ENCODE data around the gene VCL. TPM values are rescaled to one million over a fixed set of nuclear protein-coding genes. Genes with fewer than 3 reads are reported as not detected.

VCL gene
- total RNA-seq, 2 donors from 2014 or later: 12.2 to 19.2 TPM

DNA sequence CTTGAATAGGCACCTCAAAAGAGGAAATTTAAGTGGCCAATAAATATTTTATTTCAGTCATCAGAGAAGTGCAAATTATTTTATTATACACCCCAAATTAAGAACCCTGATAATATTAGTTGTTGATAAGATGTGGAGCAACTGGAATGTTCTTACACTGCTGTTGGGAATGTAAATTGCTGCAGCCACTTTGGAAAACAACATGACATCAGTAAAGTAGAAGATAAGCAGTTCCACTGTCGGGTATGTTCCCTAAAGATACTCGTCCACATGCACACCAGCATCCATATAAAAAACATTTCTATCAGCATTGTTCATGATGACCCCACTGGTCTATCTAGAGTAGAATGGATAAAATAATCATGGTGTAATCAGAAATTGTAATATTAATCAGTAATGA is 46.5 kb downstream of the VCL start:
- H3K4me3 Mint-ChIP-seq: no peak overlapping the region
- ATAC-seq (replicated peaks in 1 of 2): no peak

DNA sequence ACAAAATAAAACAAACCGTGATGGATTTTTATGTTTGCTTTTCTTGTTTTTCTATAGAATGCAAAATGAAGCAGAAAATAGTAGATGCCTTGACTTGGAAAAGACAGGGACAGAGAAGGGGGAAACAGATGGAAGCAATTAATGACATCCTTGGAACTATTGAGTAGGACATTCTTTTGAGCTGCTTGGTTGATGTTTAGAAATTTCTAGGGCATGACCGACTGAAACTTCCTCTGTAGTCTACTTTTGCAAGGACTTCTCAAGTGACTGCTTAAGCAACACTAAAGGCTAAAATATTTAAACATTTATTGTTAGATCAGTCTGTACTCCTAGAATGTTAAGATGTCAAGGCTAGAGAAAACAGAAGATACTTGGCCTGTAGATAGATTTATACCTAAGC is 49.4 kb downstream of the VCL start:
- DNase-seq (no peak), ATAC-seq (replicated peaks in 1 of 2) (no peak)
- H3K36me3 Mint-ChIP-seq (ENCODE audit: insufficient read depth in 2 of 2): peaks cover 0 to 1% of the 10 kb centered on the region in 2 donors
- H3K27ac Mint-ChIP-seq: no peak overlapping the region
- H3K4me1 Mint-ChIP-seq (ENCODE audit: low read depth): no peaks in the 10 kb centered on the region
- no peaks in the 10 kb centered on the region for H3K9me3 Mint-ChIP-seq
- H3K27me3 Mint-ChIP-seq (ENCODE audit: low read depth): no peaks in the 10 kb centered on the region
- H3K4me3 Mint-ChIP-seq: no peak overlapping the region

More for the DNA sequence above, 46.5 kb downstream of the VCL start:
- Mint-ChIP-seq H3K4me1 (ENCODE audit: low read depth) (peaks cover 14% of the 10 kb centered on the region), H3K36me3 (ENCODE audit: insufficient read depth in 2 of 2) (peaks cover 0 to 1% of the 10 kb centered on the region in 2 donors), H3K9me3 (no peaks in the 10 kb centered on the region), H3K27me3 (ENCODE audit: low read depth) (no peaks in the 10 kb centered on the region), H3K27ac (no peak overlapping the region)
- no peak for DNase-seq

DNA sequence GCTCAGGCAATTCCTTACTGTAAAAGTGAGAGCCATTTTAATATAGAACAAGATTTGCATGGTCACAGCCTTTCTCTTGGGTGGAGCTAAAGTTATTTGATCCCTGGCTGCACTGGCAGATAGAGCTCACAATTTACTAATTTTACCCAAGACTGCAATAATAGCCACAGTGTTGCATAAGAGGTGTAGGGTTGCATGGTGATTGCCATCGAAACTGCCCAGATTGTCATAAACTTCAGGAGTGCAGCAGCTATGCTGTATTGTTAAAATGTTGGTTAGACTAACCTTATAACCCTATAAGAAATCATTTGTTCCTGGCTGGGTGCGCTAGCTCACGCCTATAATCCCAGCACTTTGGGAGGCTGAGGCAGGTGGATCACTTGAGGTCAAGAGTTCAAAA is 50.0 kb downstream of the VCL start:
- H3K27ac Mint-ChIP-seq: no peak overlapping the region
- ATAC-seq (replicated peaks in 1 of 2) (no peak), DNase-seq (no peak)
- H3K9me3 Mint-ChIP-seq: no peaks in the 10 kb centered on the region
- no peaks in the 10 kb centered on the region for H3K27me3 Mint-ChIP-seq (ENCODE audit: low read depth)
- peaks cover 0 to 1% of the 10 kb centered on the region in 2 donors for H3K36me3 Mint-ChIP-seq (ENCODE audit: insufficient read depth in 2 of 2)
- no peak overlapping the region for H3K4me3 Mint-ChIP-seq
- H3K4me1 Mint-ChIP-seq (ENCODE audit: low read depth): peaks cover under 1% of the 10 kb centered on the region

- ATAC-seq (replicated peaks in 1 of 2) (no peak), DNase-seq (no peak)
- no peak overlapping the region for H3K4me3 Mint-ChIP-seq
- H3K27ac Mint-ChIP-seq: no peak overlapping the region
- H3K4me1 Mint-ChIP-seq (ENCODE audit: low read depth): peaks cover 6% of the 10 kb centered on the region
- H3K27me3 Mint-ChIP-seq (ENCODE audit: low read depth): no peaks in the 10 kb centered on the region
- H3K9me3 Mint-ChIP-seq: no peaks in the 10 kb centered on the region
- H3K36me3 Mint-ChIP-seq (ENCODE audit: insufficient read depth in 2 of 2): peaks cover 0 to 1% of the 10 kb centered on the region in 2 donors
These were observed 50.5 kb downstream of the VCL start for GRCh38 chr10:74048433-74048832.

DNA sequence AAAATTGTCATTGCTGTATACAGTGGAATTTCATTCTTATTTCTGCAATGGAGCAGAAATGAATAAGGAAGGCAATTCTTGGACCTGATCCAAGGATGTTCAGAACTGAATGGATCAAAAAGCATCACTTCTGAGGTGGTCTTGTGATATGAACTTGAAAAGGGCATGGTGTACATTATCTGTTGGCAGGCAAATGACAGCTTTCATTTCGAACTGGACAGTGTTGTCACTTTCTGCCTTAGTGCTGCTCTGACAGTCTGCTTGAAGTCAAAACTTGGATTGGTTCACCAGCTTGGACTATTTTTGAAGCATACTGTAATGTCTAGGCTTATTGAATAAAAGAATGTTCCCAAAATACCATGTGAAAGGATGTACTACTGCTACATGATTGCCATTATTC is 52.0 kb downstream of the VCL start:
- H3K27me3 Mint-ChIP-seq (ENCODE audit: low read depth): no peaks in the 10 kb centered on the region
- no peaks in the 10 kb centered on the region for H3K36me3 Mint-ChIP-seq (ENCODE audit: insufficient read depth in 2 of 2)
- ATAC-seq (replicated peaks in 1 of 2) (no peak), DNase-seq (no peak)
- H3K27ac Mint-ChIP-seq: no peak overlapping the region
- H3K4me3 Mint-ChIP-seq: no peak overlapping the region
- H3K9me3 Mint-ChIP-seq: no peaks in the 10 kb centered on the region
- H3K4me1 Mint-ChIP-seq (ENCODE audit: low read depth): peaks cover 9% of the 10 kb centered on the region

GRCh38 chr10:74050653-74051052 is 52.7 kb downstream of the VCL start:
- Mint-ChIP-seq H3K4me1 (ENCODE audit: low read depth) (peaks cover 12% of the 10 kb centered on the region), H3K27ac (no peak overlapping the region), H3K4me3 (no peak overlapping the region), H3K9me3 (no peaks in the 10 kb centered on the region), H3K27me3 (ENCODE audit: low read depth) (no peaks in the 10 kb centered on the region), H3K36me3 (ENCODE audit: insufficient read depth in 2 of 2) (no peaks in the 10 kb centered on the region)
- no peak for ATAC-seq (replicated peaks in 1 of 2)
- DNase-seq: no peak

GRCh38 chr10:74051736-74052342 is 53.9 kb downstream of the VCL start:
- no peak for DNase-seq
- H3K4me1 Mint-ChIP-seq (ENCODE audit: low read depth): peaks cover 23% of the 10 kb centered on the region
- H3K27me3 Mint-ChIP-seq (ENCODE audit: low read depth): no peaks in the 10 kb centered on the region
- ATAC-seq (replicated peaks in 1 of 2): no peak
- no peak overlapping the region for H3K4me3 Mint-ChIP-seq
- no peaks in the 10 kb centered on the region for H3K36me3 Mint-ChIP-seq (ENCODE audit: insufficient read depth in 2 of 2)
- no peaks in the 10 kb centered on the region for H3K9me3 Mint-ChIP-seq
- peak overlapping the region; percentile 33 for H3K27ac Mint-ChIP-seq

GRCh38 chr10:74052994-74053393 is 55.1 kb downstream of the VCL start:
- Mint-ChIP-seq H3K4me1 (ENCODE audit: low read depth) (peaks cover 28% of the 10 kb centered on the region), H3K36me3 (ENCODE audit: insufficient read depth in 2 of 2) (no peaks in the 10 kb centered on the region), H3K9me3 (no peaks in the 10 kb centered on the region), H3K27ac (no peak overlapping the region), H3K4me3 (no peak overlapping the region), H3K27me3 (ENCODE audit: low read depth) (no peaks in the 10 kb centered on the region)
- DNase-seq: no peak
- no peak for ATAC-seq (replicated peaks in 1 of 2)

DNA sequence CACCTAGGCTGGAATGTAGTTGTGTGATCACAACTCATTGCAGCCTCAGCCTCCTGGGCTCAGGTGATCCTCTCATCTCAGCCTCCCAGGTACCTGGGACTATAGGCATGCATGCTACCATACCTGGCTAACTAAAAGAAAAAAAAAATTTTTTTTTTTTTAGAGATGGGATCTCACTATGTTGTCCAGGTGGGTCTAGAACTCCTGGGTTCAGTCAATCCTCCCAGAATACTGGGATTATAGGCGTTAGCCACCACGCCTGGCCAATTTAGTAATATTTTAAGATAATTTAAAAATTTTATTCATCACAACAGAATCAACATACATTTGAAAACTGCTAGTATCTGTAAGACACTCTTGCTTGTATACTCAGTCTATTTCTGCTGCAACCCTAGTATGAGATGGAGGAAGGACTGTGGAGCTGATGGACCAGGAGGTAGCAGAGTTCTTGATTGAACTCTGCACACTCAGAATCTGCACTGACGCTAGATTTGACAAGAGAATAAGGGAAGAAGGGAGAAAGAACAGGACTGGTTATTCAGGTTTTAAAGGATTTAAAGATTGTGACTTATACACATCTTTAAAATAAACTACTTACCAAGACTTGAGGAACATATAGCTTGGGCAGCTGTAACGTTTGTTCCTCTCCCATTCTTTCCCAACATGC is 57.6 kb downstream of the VCL start:
- peaks cover 38% of the 10 kb centered on the region for H3K4me1 Mint-ChIP-seq (ENCODE audit: low read depth)
- no peaks in the 10 kb centered on the region for H3K36me3 Mint-ChIP-seq (ENCODE audit: insufficient read depth in 2 of 2)
- H3K4me3 Mint-ChIP-seq: peak overlapping the region in 1 of 2 donors; percentile 75
- ATAC-seq (replicated peaks in 1 of 2) (peak; percentile 7 to 22), DNase-seq (no peak)
- H3K27me3 Mint-ChIP-seq (ENCODE audit: low read depth): no peaks in the 10 kb centered on the region
- peak overlapping the region; percentile 67 for H3K27ac Mint-ChIP-seq
- H3K9me3 Mint-ChIP-seq: no peaks in the 10 kb centered on the region

DNA sequence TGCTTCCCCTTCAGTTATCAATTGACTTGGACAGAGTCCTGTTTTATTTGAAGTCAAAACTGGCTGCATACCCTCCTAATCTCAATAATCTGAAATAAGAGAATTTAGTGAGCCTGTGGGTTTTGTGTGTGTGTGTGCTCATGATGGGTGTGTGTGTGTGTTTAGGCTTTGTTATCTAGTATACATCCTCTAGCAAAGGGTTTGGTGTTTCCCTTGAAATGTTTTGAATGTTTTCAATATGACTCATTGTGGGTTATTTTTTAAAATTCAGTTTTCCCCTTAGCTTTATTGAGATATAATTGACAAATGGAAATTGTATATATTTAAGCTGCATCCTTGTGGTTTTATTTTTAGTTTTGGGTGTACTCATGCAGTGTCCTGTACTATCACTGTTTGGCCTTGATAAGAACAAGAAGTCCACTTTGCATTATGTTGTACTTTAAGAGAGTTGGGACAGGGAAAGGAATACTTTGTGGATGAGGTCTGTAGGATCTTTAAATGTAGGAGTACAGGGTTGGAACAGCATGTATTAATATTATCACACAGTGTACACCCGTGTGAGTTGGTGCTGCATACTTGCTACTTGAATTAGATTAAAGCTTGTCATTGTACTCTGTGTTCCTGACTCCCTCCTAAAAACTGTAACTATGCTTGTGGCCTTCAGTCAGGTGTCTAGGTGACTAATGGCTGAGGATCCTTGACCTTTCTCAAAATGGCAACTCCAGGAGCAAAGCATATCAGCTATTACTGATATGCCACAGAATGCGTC is 58.3 kb downstream of the VCL start:
- peak overlapping the region; percentile 67 for H3K27ac Mint-ChIP-seq
- DNase-seq (peak; percentile 19 to 24), ATAC-seq (replicated peaks in 1 of 2) (peak; percentile 89 to 90)
- H3K4me1 Mint-ChIP-seq (ENCODE audit: low read depth): peaks cover 38% of the 10 kb centered on the region
- no peaks in the 10 kb centered on the region for H3K9me3 Mint-ChIP-seq
- no peaks in the 10 kb centered on the region for H3K27me3 Mint-ChIP-seq (ENCODE audit: low read depth)
- H3K36me3 Mint-ChIP-seq (ENCODE audit: insufficient read depth in 2 of 2): no peaks in the 10 kb centered on the region
- H3K4me3 Mint-ChIP-seq: peak overlapping the region; percentile 50 to 75

DNA sequence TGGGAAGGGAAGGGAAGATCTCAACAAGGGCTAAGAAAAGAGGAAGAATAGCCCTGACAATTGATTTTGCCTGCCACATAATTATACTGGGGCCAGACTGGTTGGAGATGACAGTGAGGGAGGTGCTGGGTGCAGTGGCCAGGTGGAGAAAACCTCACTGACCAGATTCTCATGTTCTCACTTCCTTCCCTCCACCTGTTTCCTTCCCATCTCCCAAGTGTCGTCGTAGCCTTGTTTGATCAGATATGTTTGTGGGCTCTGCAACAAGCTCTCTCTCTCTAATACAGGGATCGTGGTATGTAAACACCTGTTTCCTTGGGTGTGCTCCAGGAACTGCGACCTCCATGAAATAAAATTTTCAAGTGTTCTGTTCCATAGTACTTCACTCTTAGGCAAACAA is 60.2 kb downstream of the VCL start:
- no peaks in the 10 kb centered on the region for H3K27me3 Mint-ChIP-seq (ENCODE audit: low read depth)
- H3K4me1 Mint-ChIP-seq (ENCODE audit: low read depth): peaks cover 35% of the 10 kb centered on the region
- DNase-seq (no peak), ATAC-seq (replicated peaks in 1 of 2) (no peak)
- no peak overlapping the region for H3K27ac Mint-ChIP-seq
- peaks cover 0 to under 1% of the 10 kb centered on the region in 2 donors for H3K36me3 Mint-ChIP-seq (ENCODE audit: insufficient read depth in 2 of 2)
- peak overlapping the region; percentile 33 to 45 for H3K4me3 Mint-ChIP-seq
- H3K9me3 Mint-ChIP-seq: no peaks in the 10 kb centered on the region

DNA sequence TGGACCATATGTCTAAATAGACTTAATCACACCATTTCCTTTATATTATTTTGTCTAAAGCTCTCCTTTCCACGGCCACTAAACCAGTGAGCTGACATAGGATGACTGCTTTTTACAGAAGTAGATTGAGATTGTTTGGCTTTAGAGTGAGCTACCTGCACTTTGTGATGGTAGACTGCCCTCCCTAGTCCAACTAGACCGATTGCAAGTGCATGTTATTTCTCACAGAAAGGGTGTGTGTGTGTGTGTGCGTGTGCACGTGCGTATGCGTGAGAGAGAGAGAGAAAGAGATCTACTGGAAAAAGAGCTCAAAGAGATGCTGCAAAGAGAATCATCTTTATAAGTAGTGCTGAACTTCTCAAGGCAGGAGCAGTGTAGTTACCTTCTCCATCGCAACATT is 60.7 kb downstream of the VCL start:
- no peak overlapping the region for H3K4me3 Mint-ChIP-seq

GRCh38 chr10:74061104-74061503 is 63.2 kb downstream of the VCL start:
- ATAC-seq (replicated peaks in 1 of 2) (no peak), DNase-seq (no peak)
- Mint-ChIP-seq H3K27me3 (ENCODE audit: low read depth) (no peaks in the 10 kb centered on the region), H3K4me3 (no peak overlapping the region), H3K9me3 (peaks cover 2 to 4% of the 10 kb centered on the region in 2 donors), H3K36me3 (ENCODE audit: insufficient read depth in 2 of 2) (peaks cover 5 to 7% of the 10 kb centered on the region in 2 donors), H3K27ac (no peak overlapping the region), H3K4me1 (ENCODE audit: low read depth) (peaks cover 27% of the 10 kb centered on the region)

More for the DNA sequence above, 60.7 kb downstream of the VCL start:
- Mint-ChIP-seq H3K27me3 (ENCODE audit: low read depth) (no peaks in the 10 kb centered on the region), H3K4me1 (ENCODE audit: low read depth) (peaks cover 29% of the 10 kb centered on the region), H3K36me3 (ENCODE audit: insufficient read depth in 2 of 2) (peaks cover 3 to 4% of the 10 kb centered on the region in 2 donors), H3K9me3 (peaks cover 2 to 3% of the 10 kb centered on the region in 2 donors), H3K27ac (no peak overlapping the region)
- ATAC-seq (replicated peaks in 1 of 2) (peak in 1 of 2 donors; percentile 36), DNase-seq (peak; percentile 8 to 20)
